K562 (cell line): ENCODE data around the gene PLCB1. TPM values are rescaled to one million over a fixed set of nuclear protein-coding genes. Genes with fewer than 3 reads are reported as not detected.

ENCODE experiments used
- ATAC-seq: fragments of 200-7000 bp; cut with Tn5 transposase; 3 replicates; pipeline ENCODE4 v1.9.1; 2020; ENCODE audit warnings: moderate library complexity
- BruUV-seq: library from RNA; stranded (reverse); fragments of 400-500 nt; replicated peaks from 2 replicates; lab custom pipeline; 2021; lab: Mats Ljungman, UMichigan
- CTCF ChIA-PET: fragments of 300-600 bp; formaldehyde crosslinking; extraction: SDS; loops from one replicate; lab custom pipeline; 2021; ENCODE audit warnings: low intra/inter-chr PET ratio; lab: Yijun Ruan, JAX
- POLR2A ChIA-PET: fragments of 300-600, 350-650 bp; sonication (Branson Sonifier 250); formaldehyde crosslinking; extraction: SDS; loops from one replicate; lab custom pipeline; 2021; ENCODE audit warnings: antibody characterized with exemption, inconsistent platforms; lab: Yijun Ruan, JAX
- DNase-seq, 4 experiments: peaks; one replicate each; pipeline versions ENCODE4 v3.0.0 to v3.0.0-alpha.2; 2011 to 2018; ENCODE audit warnings: low spot score in 3 of 4, mixed read lengths in 3 of 4; ENCODE audit errors: extremely low read depth in 1 of 4
- FAIRE-seq: peaks from 2 replicates; lab custom pipeline; 2011; peaks lifted over from hg19 to GRCh38; lab: Jason Lieb, UNC
- H2AFZ ChIP-seq: 2 replicates; pipeline ENCODE4 v1.6.0; 2011; ENCODE audit warnings: low read depth, low read length, control low read depth, inconsistent platforms
- H3K27ac ChIP-seq: fragments of 200-600 bp; 3 replicates; pipeline ENCODE4 v1.8.0; 2011; ENCODE audit warnings: low read depth, mild to moderate bottlenecking, control low read depth, inconsistent platforms, low read length, moderate library complexity, mixed read lengths; ENCODE audit errors: extremely low read depth
- H3K27me3 ChIP-seq, 2 experiments: fragments of 300-600 bp in 1 of 2; 2 replicates in 1 of 2; 3 replicates in 1 of 2; pipeline versions ENCODE4 v1.6.0 to v1.8.0; 2011; ENCODE audit warnings: inconsistent platforms in 2 of 2, low read length in 2 of 2, mild to moderate bottlenecking in 1 of 2, mixed read lengths in 1 of 2, moderate library complexity in 1 of 2; ENCODE audit not compliant: control insufficient read depth in 2 of 2, insufficient read depth in 2 of 2
- H3K36me3 ChIP-seq: fragments of 300-600 bp; 3 replicates; pipeline ENCODE4 v1.8.0; 2011; ENCODE audit warnings: mild to moderate bottlenecking, low read length, inconsistent platforms; ENCODE audit not compliant: control insufficient read depth, insufficient read depth
- H3K4me1 ChIP-seq, 2 experiments: fragments of 200-600 bp in 1 of 2; replicated peaks in 1 of 2; 2 replicates in 1 of 2; 3 replicates in 1 of 2; pipeline versions ENCODE4 v1.5.1 to v1.8.0; 2011; ENCODE audit warnings: inconsistent platforms in 2 of 2, low read length in 2 of 2, mild to moderate bottlenecking in 1 of 2, mixed read lengths in 1 of 2, moderate library complexity in 1 of 2; ENCODE audit not compliant: control insufficient read depth in 2 of 2, insufficient read depth in 2 of 2
- H3K4me2 ChIP-seq: 2 replicates; pipeline ENCODE4 v1.6.1; 2011; ENCODE audit warnings: low read length, control low read depth, inconsistent platforms, mixed read lengths; ENCODE audit not compliant: insufficient read depth
- H3K4me3 ChIP-seq: fragments of 200-600 bp; sonication (generic), shearing (Covaris generic); 2 replicates; pipeline ENCODE4 v1.5.1; 2016; ENCODE audit warnings: control low read depth, inconsistent platforms
- H3K79me2 ChIP-seq: fragments of 200-600 bp; 3 replicates; pipeline ENCODE4 v1.8.0; 2011; ENCODE audit warnings: low read length, inconsistent platforms; ENCODE audit not compliant: control insufficient read depth, insufficient read depth
- H3K9ac ChIP-seq, 2 experiments: 2 replicates each; pipeline versions ENCODE4 v1.6.0 to v1.6.1; 2011; ENCODE audit warnings: low read depth in 2 of 2, low read length in 2 of 2, control low read depth in 1 of 2, inconsistent platforms in 1 of 2, mild to moderate bottlenecking in 1 of 2, mixed read lengths in 1 of 2; ENCODE audit not compliant: insufficient read depth in 1 of 2
- H3K9me1 ChIP-seq: one replicate; pipeline ENCODE4 v1.6.0; 2011; ENCODE audit warnings: inconsistent platforms, mild to moderate bottlenecking, low read length, moderate library complexity; ENCODE audit not compliant: control insufficient read depth, insufficient read depth
- H3K9me3 ChIP-seq: replicated peaks from 2 replicates; pipeline ENCODE4 v1.5.1; 2011; ENCODE audit warnings: low read depth, low read length, inconsistent platforms; ENCODE audit not compliant: control insufficient read depth, insufficient read depth
- H4K20me1 ChIP-seq: replicated peaks from 2 replicates; pipeline ENCODE4 v1.6.1; 2011; ENCODE audit warnings: low read length, inconsistent platforms, mixed read lengths; ENCODE audit not compliant: control insufficient read depth, insufficient read depth
- ESRRA ChIP-seq: fragments of 450-650 bp; IDR thresholded peaks from 2 replicates; pipeline ENCODE4 v1.6.1; 2014; ENCODE audit warnings: low read depth, mild to moderate bottlenecking, moderate library complexity, borderline replicate concordance
- FOXJ2 ChIP-seq: fragments of 200-800 bp; sonication (Bioruptor generic); IDR thresholded peaks from 2 replicates; pipeline ENCODE4 v1.6.1; 2016; ENCODE audit warnings: missing genetic modification characterization, missing compliant biosample characterization
- HNRNPH1 ChIP-seq: fragments of 200-400 bp; formaldehyde crosslinking; optimal IDR thresholded peaks from 2 replicates; pipeline ENCODE3; 2017; ENCODE audit warnings: low read depth, mild to moderate bottlenecking, low read length, moderate library complexity
- KDM5B ChIP-seq: fragments of 200-600 bp; sonication (generic); IDR thresholded peaks from 2 replicates; pipeline ENCODE4 v1.6.1; 2012; ENCODE audit warnings: low read depth, mild to moderate bottlenecking, moderate library complexity, low read length, control low read depth, inconsistent platforms; ENCODE audit not compliant: insufficient replicate concordance
- XRCC5 ChIP-seq: fragments of 200-400 bp; formaldehyde crosslinking; IDR thresholded peaks from 2 replicates; pipeline ENCODE4 v1.6.1; 2017; ENCODE audit warnings: low read depth, mild to moderate bottlenecking, low read length
- ZFP1 ChIP-seq: fragments of 450-650 bp; formaldehyde crosslinking; IDR thresholded peaks from 2 replicates; pipeline ENCODE4 v1.4.0; 2020; ENCODE audit warnings: mild to moderate bottlenecking, mixed read lengths
- ZSCAN29 ChIP-seq: fragments of 450-650 bp; IDR thresholded peaks from 2 replicates; pipeline ENCODE4 v1.6.1; 2017
- WGBS: fragments of 100-300 bp; shearing (Covaris generic); methylation state at CpG from one replicate; pipeline ENCODE4 v1.1.6; 2016; ENCODE audit warnings: low coverage, mixed read lengths; ENCODE audit not compliant: insufficient coverage; ENCODE audit errors: missing lambda C conversion rate; 5-methylcytosine and 5-hydroxymethylcytosine counted together
- in situ Hi-C: fragments of 300-500 bp; cut with MboI; formaldehyde crosslinking; loops from 4 replicates; pipeline ENCODE4 v1.15.0; 2018; ENCODE audit warnings: inconsistent platforms, mixed read lengths
- intact Hi-C: fragments of 100-400 bp; cut with micrococcal nuclease; formaldehyde crosslinking; loops from 2 replicates; pipeline ENCODE4 v1.14.2; 2022
- polyA plus RNA-seq, 8 experiments: library from polyadenylated mRNA; depleted of rRNA in 4 of 8; stranded (reverse) in 5 of 8; unstranded in 3 of 8; fragments of >200 nt; fragmentation: Nextera tagmentation in 2 of 8; fragmentation: Illumina TruSeq in 1 of 8; extraction: Ambion mirVana in 2 of 8; extraction: Trizol in 1 of 8; gene quantifications; 2 replicates each; pipeline versions ENCODE4 v1.2.1 to v1.2.3, GENCODE V29; 2011 to 2014; ENCODE audit warnings: inconsistent platforms in 1 of 8, missing spikeins in 1 of 8
- total RNA-seq, 7 experiments: library from RNA; depleted of rRNA in 6 of 7; stranded (reverse); fragments of >200 nt in 6 of 7; fragmentation: Illumina TruSeq in 2 of 7; extraction: Trizol in 2 of 7; gene quantifications; 2 replicates each; pipeline versions ENCODE4 v1.2.1 to v1.2.3, GENCODE V29; 2011 to 2021; ENCODE audit warnings: low replicate concordance in 1 of 7
- TF ChIP-seq, protein P1 (sequence below): fragments of 250-450 bp; sonication (Bioruptor Pico); IDR thresholded peaks from 2 replicates; pipeline ENCODE4 v1.4.0; 2020; ENCODE audit warnings: borderline replicate concordance
- TF ChIP-seq, protein P2 (sequence below): fragments of 450-650 bp; IDR thresholded peaks from 2 replicates; pipeline ENCODE4 v1.6.1; 2017; ENCODE audit warnings: mild to moderate bottlenecking, moderate library complexity
- TF ChIP-seq, protein P3 (sequence below): fragments of 250-450 bp; sonication (Bioruptor Pico); IDR thresholded peaks from 2 replicates; pipeline ENCODE4 v1.5.0; 2021; ENCODE audit warnings: mild to moderate bottlenecking, moderate library complexity
- TF ChIP-seq, protein P4 (sequence below): fragments of 450-650 bp; IDR thresholded peaks from 2 replicates; pipeline ENCODE4 v1.6.1; 2018; ENCODE audit not compliant: partially characterized antibody

The PLCB1 gene
- total and polyA plus RNA-seq, 9 of the 15 experiments (the other 6 are each of a cell fraction or from before 2014, with no cell fraction given), result 0.34 to 3.1 (median 1.3) TPM

DNA sequence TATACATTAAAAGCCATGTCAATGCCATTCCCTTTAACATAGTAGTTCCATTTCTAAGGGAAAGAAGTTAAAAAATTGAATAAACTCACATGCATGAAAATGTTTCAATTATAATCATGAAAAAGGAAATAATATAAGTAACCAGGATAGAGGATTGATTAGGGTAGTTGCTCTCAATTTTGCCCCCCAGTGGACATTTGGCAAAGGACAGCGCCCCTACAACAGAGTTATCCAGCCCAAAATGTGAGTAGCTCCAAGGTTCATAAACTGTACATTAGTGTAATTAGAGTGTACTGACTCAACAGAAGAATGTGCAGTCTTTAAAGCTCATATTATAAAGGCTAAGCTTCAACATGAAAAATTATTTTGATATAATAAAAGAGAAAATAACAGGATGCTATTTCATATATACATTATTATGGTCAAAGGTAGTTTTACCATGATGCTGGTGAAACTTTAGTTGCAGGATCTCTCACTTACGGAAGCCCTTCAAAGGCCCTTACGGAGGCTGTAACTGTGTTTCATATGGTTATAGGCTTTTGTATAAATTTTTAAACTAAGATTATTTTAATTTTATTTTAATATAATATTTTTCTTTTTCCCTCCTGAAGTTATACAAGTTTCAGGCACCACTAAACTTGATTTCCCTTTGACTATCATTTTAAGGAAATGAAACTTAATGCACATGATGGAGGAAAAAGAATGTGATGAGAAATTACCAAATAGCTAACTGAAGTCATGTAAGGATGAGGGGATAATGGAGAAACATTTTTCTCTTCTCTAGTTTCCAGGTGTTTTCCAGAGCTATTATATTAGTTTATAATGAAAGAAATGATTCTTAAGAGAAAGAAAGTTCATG is 403.6 kb downstream of the PLCB1 start:
- no peaks in the 10 kb centered on the region for H4K20me1 ChIP-seq
- ATAC-seq, result no peak
- peak in 2 of 4 experiments; percentile 1 to 4 for DNase-seq
- TF ChIP-seq, protein P1, sequence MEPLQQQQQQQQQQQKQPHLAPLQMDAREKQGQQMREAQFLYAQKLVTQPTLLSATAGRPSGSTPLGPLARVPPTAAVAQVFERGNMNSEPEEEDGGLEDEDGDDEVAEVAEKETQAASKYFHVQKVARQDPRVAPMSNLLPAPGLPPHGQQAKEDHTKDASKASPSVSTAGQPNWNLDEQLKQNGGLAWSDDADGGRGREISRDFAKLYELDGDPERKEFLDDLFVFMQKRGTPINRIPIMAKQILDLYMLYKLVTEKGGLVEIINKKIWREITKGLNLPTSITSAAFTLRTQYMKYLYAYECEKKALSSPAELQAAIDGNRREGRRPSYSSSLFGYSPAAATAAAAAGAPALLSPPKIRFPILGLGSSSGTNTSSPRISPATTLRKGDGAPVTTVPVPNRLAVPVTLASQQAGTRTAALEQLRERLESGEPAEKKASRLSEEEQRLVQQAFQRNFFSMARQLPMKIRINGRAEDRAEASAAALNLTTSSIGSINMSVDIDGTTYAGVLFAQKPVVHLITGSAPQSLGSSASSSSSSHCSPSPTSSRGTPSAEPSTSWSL (CRISPR knock-in tag), result no peak
- TF ChIP-seq, protein P2, sequence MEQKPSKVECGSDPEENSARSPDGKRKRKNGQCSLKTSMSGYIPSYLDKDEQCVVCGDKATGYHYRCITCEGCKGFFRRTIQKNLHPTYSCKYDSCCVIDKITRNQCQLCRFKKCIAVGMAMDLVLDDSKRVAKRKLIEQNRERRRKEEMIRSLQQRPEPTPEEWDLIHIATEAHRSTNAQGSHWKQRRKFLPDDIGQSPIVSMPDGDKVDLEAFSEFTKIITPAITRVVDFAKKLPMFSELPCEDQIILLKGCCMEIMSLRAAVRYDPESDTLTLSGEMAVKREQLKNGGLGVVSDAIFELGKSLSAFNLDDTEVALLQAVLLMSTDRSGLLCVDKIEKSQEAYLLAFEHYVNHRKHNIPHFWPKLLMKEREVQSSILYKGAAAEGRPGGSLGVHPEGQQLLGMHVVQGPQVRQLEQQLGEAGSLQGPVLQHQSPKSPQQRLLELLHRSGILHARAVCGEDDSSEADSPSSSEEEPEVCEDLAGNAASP, result no peak
- TF ChIP-seq, protein P3, sequence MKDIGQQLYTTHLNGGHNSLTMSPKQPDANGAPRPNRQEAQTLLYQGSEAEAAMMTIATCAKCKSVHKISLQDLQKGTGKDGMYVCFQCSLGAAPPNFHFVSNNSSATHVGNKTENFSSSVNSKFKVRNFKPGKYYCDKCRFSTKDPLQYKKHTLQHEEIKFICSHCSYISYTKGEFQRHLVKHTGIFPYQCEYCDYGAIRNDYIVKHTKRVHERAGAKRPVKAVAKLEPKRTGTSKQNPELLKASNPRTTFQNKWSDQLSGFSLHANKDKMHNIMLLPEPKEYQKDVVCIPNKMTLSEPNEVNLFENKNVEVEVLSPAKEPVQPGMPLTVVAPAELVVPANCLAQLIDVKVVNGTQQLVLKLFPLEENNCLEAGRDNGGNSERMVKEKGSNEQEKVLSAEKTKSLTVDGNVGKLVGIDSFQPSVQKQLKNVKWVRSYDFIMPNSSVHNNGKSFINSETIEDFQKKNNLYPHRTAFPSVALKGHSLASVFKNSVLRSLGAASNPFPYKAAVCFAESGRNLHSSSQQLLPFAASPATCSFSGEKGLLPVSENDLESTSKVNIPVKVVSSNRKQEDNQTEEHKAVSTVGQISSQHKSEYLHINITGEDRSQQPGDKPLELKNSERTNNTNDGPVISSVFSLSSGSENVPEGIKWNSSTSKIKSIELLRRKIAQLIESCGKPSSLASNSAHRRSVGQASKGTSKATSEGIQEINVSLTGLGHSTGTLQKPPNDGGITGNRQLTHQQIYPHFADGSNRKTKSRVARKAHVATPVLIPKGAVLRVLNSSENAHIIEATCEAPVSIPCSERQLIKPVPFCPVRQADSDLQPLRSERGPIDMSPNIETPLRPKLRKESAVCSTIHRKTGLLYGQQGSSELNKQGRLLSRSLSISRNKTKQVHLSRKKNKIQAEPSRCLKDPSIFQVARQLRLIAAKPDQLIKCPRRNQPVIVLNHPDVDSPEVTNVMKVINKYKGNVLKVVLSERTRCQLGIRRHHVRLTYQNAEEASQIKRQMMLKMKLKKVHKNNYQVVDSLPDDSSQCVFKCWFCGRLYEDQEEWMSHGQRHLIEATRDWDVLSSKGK (CRISPR knock-in tag), result no peak
- TF ChIP-seq FOXJ2 (no peak), HNRNPH1 (no peak), ZSCAN29 (no peak), KDM5B (no peak), XRCC5 (no peak), ESRRA (no peak), ZFP1 (no peak)
- TF ChIP-seq, protein P4, sequence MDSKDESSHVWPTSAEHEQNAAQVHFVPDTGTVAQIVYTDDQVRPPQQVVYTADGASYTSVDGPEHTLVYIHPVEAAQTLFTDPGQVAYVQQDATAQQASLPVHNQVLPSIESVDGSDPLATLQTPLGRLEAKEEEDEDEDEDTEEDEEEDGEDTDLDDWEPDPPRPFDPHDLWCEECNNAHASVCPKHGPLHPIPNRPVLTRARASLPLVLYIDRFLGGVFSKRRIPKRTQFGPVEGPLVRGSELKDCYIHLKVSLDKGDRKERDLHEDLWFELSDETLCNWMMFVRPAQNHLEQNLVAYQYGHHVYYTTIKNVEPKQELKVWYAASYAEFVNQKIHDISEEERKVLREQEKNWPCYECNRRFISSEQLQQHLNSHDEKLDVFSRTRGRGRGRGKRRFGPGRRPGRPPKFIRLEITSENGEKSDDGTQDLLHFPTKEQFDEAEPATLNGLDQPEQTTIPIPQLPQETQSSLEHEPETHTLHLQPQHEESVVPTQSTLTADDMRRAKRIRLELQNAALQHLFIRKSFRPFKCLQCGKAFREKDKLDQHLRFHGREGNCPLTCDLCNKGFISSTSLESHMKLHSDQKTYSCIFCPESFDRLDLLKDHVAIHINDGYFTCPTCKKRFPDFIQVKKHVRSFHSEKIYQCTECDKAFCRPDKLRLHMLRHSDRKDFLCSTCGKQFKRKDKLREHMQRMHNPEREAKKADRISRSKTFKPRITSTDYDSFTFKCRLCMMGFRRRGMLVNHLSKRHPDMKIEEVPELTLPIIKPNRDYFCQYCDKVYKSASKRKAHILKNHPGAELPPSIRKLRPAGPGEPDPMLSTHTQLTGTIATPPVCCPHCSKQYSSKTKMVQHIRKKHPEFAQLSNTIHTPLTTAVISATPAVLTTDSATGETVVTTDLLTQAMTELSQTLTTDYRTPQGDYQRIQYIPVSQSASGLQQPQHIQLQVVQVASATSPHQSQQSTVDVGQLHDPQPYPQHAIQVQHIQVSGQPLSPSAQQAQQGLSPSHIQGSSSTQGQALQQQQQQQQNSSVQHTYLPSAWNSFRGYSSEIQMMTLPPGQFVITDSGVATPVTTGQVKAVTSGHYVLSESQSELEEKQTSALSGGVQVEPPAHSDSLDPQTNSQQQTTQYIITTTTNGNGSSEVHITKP, result no peak
- H3K4me1 ChIP-seq, result no peaks in the 10 kb centered on the region
- H3K9ac ChIP-seq, result no peak overlapping the region
- H3K4me2 ChIP-seq, result no peak overlapping the region
- no peaks in the 10 kb centered on the region for H3K79me2 ChIP-seq
- H3K4me3 ChIP-seq, result no peak overlapping the region
- no peaks in the 10 kb centered on the region for H3K27me3 ChIP-seq
- H3K9me1 ChIP-seq, result no peaks in the 10 kb centered on the region
- intact Hi-C loops, result no loop called here
- POLR2A ChIA-PET, result no interaction called here
- no TSS peak for BruUV-seq
- 25% methylated on average over 3 of the region's 3 CpGs for WGBS
- H3K9me3 ChIP-seq, result no peaks in the 10 kb centered on the region
- H3K36me3 ChIP-seq, result no peaks in the 10 kb centered on the region
- H3K27ac ChIP-seq, result no peak overlapping the region
- in situ Hi-C loops, result no loop called here
- H2AFZ ChIP-seq, result no peak overlapping the region
- no peak for FAIRE-seq
- CTCF ChIA-PET, result no interaction called here
